MV-4-11 (cell line): ENCODE measurements around the gene DPEP3.

Experiments
- DNase-seq: peaks from one replicate; lab custom pipeline; 2025; lab: John Stamatoyannopoulos, UW

DPEP3 gene

GRCh38 chr16:67967183-67967957 lies 12.9 kb downstream of the DPEP3 start:
- no peak for DNase-seq

GRCh38 chr16:67966549-67967182 lies 13.6 kb downstream of the DPEP3 start:
- DNase-seq, result peak; percentile 51

- no peak for DNase-seq
Measured at GRCh38 chr16:67965668-67966548, 14.4 kb downstream of the DPEP3 start.

GRCh38 chr16:67964477-67965131 lies 15.7 kb downstream of the DPEP3 start:
- no peak for DNase-seq

- DNase-seq, result no peak
Measured at GRCh38 chr16:67963662-67964321, 16.5 kb downstream of the DPEP3 start.

GRCh38 chr16:67963292-67963661 lies 17.0 kb downstream of the DPEP3 start:
- no peak for DNase-seq

GRCh38 chr16:67962135-67962534 lies 18.2 kb downstream of the DPEP3 start:
- no peak for DNase-seq

GRCh38 chr16:67961551-67961957 lies 18.7 kb downstream of the DPEP3 start:
- DNase-seq, result no peak

- DNase-seq, result no peak
Measured at GRCh38 chr16:67959536-67960329, 20.6 kb downstream of the DPEP3 start.

GRCh38 chr16:67957622-67958021 lies 22.7 kb downstream of the DPEP3 start:
- DNase-seq, result no peak

GRCh38 chr16:67954421-67955196 lies 25.7 kb downstream of the DPEP3 start:
- no peak for DNase-seq

- DNase-seq, result no peak
Measured at GRCh38 chr16:67953641-67954375, 26.5 kb downstream of the DPEP3 start.

- DNase-seq, result no peak
Measured at GRCh38 chr16:67951485-67951884, 28.8 kb downstream of the DPEP3 start.

GRCh38 chr16:67950335-67950843 lies 29.9 kb downstream of the DPEP3 start:
- DNase-seq, result no peak

GRCh38 chr16:67949645-67950044 lies 30.7 kb downstream of the DPEP3 start:
- no peak for DNase-seq

GRCh38 chr16:67948015-67948414 lies 32.3 kb downstream of the DPEP3 start:
- DNase-seq, result no peak

GRCh38 chr16:67946966-67947558 lies 33.2 kb downstream of the DPEP3 start:
- DNase-seq, result no peak

GRCh38 chr16:67946128-67946569 lies 34.1 kb downstream of the DPEP3 start:
- no peak for DNase-seq
